ENCODE measurements around the gene OTOG. TPM values are rescaled to one million over a fixed set of nuclear protein-coding genes. Genes with fewer than 3 reads are reported as not detected.

Gene OTOG
- total and polyA plus RNA-seq, 2 donors (not counting 3 experiments of a cell fraction or from before 2014, with no cell fraction given) = not detected

DNA sequence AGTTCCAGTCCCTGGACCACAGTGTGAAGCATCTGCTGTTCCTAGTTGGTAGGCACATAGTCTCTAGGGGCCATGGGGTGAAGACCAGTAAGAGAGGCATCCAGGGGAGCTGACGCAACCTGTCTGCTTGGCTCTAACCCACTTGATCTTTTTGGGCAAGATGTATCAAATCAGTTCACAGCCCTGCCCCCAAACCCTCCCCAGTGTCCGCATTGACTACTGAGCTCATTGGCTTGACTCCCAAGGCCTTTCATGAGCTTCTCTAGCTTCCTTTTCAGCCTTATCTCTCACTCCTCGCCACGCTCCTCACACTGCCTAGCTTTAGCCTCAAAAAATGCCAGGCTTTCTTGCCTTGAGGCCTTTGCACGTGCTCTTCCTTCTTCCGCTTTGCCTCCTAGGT is 40.7 kb upstream of the OTOG start:
- no peak overlapping the region for H2AFZ ChIP-seq (ENCODE audit: low read depth, low read length)
- ChIA-PET CTCF (interaction anchor here (1.1 to 7.4 kb wide), 4 partner anchors 11 to 277 kb away, joined by 4 to 184 read pairs (median 12); no protein-coding TSS in a partner anchor), POLR2A (no interaction called here)
- BruUV-seq (replicated peaks) = no TSS peak
- DNase-seq (ENCODE audit: low read depth, low spot score) (no peak), FAIRE-seq (no peak)
- H3K36me3 ChIP-seq (ENCODE audit: control insufficient read depth in 2 of 2, extremely low read depth in 1 of 2, insufficient read depth in 2 of 2, low read length in 2 of 2) = no peaks in the 10 kb centered on the region
- no peaks in the 10 kb centered on the region for H3K27me3 ChIP-seq (ENCODE audit: control insufficient read depth in 2 of 2, insufficient read depth in 2 of 2, low read length in 2 of 2)
- H3K9me3 ChIP-seq (replicated peaks; ENCODE audit: control insufficient read depth, insufficient read depth, low read length) = no peaks in the 10 kb centered on the region
- intact Hi-C loops (cut with micrococcal nuclease) = no loop called here
- H4K20me1 ChIP-seq (replicated peaks; ENCODE audit: control insufficient read depth, extremely low read depth, insufficient read depth, low read length) = no peaks in the 10 kb centered on the region
- no peak overlapping the region for H3K4me2 ChIP-seq (ENCODE audit: insufficient read depth, low read length)
- TF ChIP-seq POLR2A (IDR thresholded peaks at IDR 0.05; ENCODE audit: low read depth, low read length) (no peak), FOS (IDR thresholded peaks at IDR 0.05; ENCODE audit: borderline replicate concordance, insufficient read depth, low read length) (no peak), GATA2 (IDR thresholded peaks at IDR 0.05; ENCODE audit: insufficient read depth, insufficient read length, low read depth, low read length) (no peak)
- dilution Hi-C loops (cut with MboI; ENCODE audit: extremely low pct_ligation_motif_present, low sequenced_read_pairs) = no loop called here
- no peaks in the 10 kb centered on the region for H3K4me1 ChIP-seq (ENCODE audit: control insufficient read depth, extremely low read depth, insufficient read depth, low read length)
- no peak overlapping the region for H3K27ac ChIP-seq (ENCODE audit: insufficient read depth, low read depth, low read length)
- H3K9ac ChIP-seq (replicated peaks; ENCODE audit: extremely low read depth, insufficient read depth, low read length) = no peak overlapping the region
- no peaks in the 10 kb centered on the region for H3K79me2 ChIP-seq (ENCODE audit: control insufficient read depth, insufficient read depth, low read length)
- no peaks in the 10 kb centered on the region for H3K9me1 ChIP-seq (replicated peaks; ENCODE audit: control insufficient read depth, extremely low read depth, insufficient read depth, low read length)
- no peak overlapping the region for H3K4me3 ChIP-seq (replicated peaks in 1 of 3; ENCODE audit: insufficient read depth in 1 of 3, low read depth in 1 of 3, low read length in 3 of 3)

DNA sequence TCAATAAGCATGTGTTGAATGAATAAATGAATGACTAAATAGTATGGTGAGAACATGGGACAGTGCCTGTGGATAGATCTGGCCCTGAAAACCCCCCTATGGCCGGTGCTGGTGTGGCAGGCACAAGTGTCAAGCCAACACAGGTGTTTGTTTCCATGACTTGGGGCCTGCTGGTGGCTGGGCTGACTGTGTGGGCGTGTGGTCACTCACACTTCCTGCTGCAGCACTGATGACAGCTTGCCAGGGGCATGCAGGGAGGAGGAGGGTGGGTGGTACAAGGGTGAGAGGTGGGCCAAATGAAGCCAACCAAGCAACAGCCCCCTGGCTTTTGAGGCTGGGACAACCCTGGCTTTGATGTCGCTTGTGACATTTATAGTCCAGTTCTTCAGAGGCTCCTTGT is 40.1 kb upstream of the OTOG start:
- POLR2A ChIA-PET = no interaction called here
- no peaks in the 10 kb centered on the region for H3K79me2 ChIP-seq (ENCODE audit: control insufficient read depth, insufficient read depth, low read length)
- H3K36me3 ChIP-seq (ENCODE audit: control insufficient read depth in 2 of 2, extremely low read depth in 1 of 2, insufficient read depth in 2 of 2, low read length in 2 of 2) = no peaks in the 10 kb centered on the region
- no peak overlapping the region for H3K27ac ChIP-seq (ENCODE audit: insufficient read depth, low read depth, low read length)
- no peak overlapping the region for H3K9ac ChIP-seq (replicated peaks; ENCODE audit: extremely low read depth, insufficient read depth, low read length)
- no peaks in the 10 kb centered on the region for H3K27me3 ChIP-seq (ENCODE audit: control insufficient read depth in 2 of 2, insufficient read depth in 2 of 2, low read length in 2 of 2)
- intact Hi-C loops (cut with micrococcal nuclease) = no loop called here
- H3K4me2 ChIP-seq (ENCODE audit: insufficient read depth, low read length) = no peak overlapping the region
- no peaks in the 10 kb centered on the region for H3K9me1 ChIP-seq (replicated peaks; ENCODE audit: control insufficient read depth, extremely low read depth, insufficient read depth, low read length)
- dilution Hi-C loops (cut with MboI; ENCODE audit: extremely low pct_ligation_motif_present, low sequenced_read_pairs) = no loop called here
- no TSS peak for BruUV-seq (replicated peaks)
- no peak for TF ChIP-seq FOS (IDR thresholded peaks at IDR 0.05; ENCODE audit: borderline replicate concordance, insufficient read depth, low read length)
- TF ChIP-seq, protein P1, sequence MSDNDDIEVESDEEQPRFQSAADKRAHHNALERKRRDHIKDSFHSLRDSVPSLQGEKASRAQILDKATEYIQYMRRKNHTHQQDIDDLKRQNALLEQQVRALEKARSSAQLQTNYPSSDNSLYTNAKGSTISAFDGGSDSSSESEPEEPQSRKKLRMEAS (IDR thresholded peaks at IDR 0.05; ENCODE audit: insufficient read depth, insufficient read length) = no peak
- no peak for TF ChIP-seq GATA2 (IDR thresholded peaks at IDR 0.05; ENCODE audit: insufficient read depth, insufficient read length, low read depth, low read length)
- TF ChIP-seq MYC (IDR thresholded peaks at IDR 0.05; ENCODE audit: low read depth, low read length) = no peak
- TF ChIP-seq JUN (IDR thresholded peaks at IDR 0.05; ENCODE audit: borderline replicate concordance, insufficient read depth, insufficient read length, low read depth) = no peak
- no peak for TF ChIP-seq EZH2 (IDR thresholded peaks at IDR 0.05; ENCODE audit: borderline replicate concordance, low read depth, low read length, severe bottlenecking)
- no peak for TF ChIP-seq POLR2A (IDR thresholded peaks at IDR 0.05; ENCODE audit: low read depth, low read length)
- no peak for TF ChIP-seq POLR2AphosphoS5 (IDR thresholded peaks at IDR 0.05; ENCODE audit: insufficient read depth, low read depth, low read length)
- TF ChIP-seq, protein P2, sequence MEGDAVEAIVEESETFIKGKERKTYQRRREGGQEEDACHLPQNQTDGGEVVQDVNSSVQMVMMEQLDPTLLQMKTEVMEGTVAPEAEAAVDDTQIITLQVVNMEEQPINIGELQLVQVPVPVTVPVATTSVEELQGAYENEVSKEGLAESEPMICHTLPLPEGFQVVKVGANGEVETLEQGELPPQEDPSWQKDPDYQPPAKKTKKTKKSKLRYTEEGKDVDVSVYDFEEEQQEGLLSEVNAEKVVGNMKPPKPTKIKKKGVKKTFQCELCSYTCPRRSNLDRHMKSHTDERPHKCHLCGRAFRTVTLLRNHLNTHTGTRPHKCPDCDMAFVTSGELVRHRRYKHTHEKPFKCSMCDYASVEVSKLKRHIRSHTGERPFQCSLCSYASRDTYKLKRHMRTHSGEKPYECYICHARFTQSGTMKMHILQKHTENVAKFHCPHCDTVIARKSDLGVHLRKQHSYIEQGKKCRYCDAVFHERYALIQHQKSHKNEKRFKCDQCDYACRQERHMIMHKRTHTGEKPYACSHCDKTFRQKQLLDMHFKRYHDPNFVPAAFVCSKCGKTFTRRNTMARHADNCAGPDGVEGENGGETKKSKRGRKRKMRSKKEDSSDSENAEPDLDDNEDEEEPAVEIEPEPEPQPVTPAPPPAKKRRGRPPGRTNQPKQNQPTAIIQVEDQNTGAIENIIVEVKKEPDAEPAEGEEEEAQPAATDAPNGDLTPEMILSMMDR (IDR thresholded peaks at IDR 0.05; ENCODE audit: extremely low read depth in 1 of 2, insufficient read depth in 1 of 2, low read depth in 1 of 2, low read length in 2 of 2) = no peak
- FAIRE-seq (no peak), DNase-seq (ENCODE audit: low read depth, low spot score) (no peak)
- no peak overlapping the region for H3K4me3 ChIP-seq (replicated peaks in 1 of 3; ENCODE audit: insufficient read depth in 1 of 3, low read depth in 1 of 3, low read length in 3 of 3)
- H3K9me3 ChIP-seq (replicated peaks; ENCODE audit: control insufficient read depth, insufficient read depth, low read length) = no peaks in the 10 kb centered on the region
- no peaks in the 10 kb centered on the region for H3K4me1 ChIP-seq (ENCODE audit: control insufficient read depth, extremely low read depth, insufficient read depth, low read length)
- CTCF ChIA-PET = interaction anchor here (1.1 to 7.4 kb wide), 5 partner anchors 8 to 278 kb away, joined by 4 to 184 read pairs (median 6); no protein-coding TSS in a partner anchor
- no peak overlapping the region for H2AFZ ChIP-seq (ENCODE audit: low read depth, low read length)
- no peaks in the 10 kb centered on the region for H4K20me1 ChIP-seq (replicated peaks; ENCODE audit: control insufficient read depth, extremely low read depth, insufficient read depth, low read length)

Data from endothelial cell of umbilical vein (primary cell).